Measurements from ENCODE around the gene WDFY4.

The WDFY4 gene

GRCh38 chr10:48701139-48701901, 16.6 kb downstream of the WDFY4 start:
- peak; percentile 27 for DNase-seq
- in situ Hi-C loops (cut with MboI; ENCODE audit: low pct_unique_long_range_greater_than_20kb, low sequenced_read_pairs): no loop called here

- no peak for DNase-seq
- in situ Hi-C loops (cut with MboI; ENCODE audit: low pct_unique_long_range_greater_than_20kb, low sequenced_read_pairs): no loop called here
These were observed 17.3 kb downstream of the WDFY4 start for GRCh38 chr10:48701941-48702340.

- in situ Hi-C loops (cut with MboI; ENCODE audit: low pct_unique_long_range_greater_than_20kb, low sequenced_read_pairs): no loop called here
- no peak for DNase-seq
These were observed 19.0 kb downstream of the WDFY4 start for GRCh38 chr10:48703531-48704122.

DNA sequence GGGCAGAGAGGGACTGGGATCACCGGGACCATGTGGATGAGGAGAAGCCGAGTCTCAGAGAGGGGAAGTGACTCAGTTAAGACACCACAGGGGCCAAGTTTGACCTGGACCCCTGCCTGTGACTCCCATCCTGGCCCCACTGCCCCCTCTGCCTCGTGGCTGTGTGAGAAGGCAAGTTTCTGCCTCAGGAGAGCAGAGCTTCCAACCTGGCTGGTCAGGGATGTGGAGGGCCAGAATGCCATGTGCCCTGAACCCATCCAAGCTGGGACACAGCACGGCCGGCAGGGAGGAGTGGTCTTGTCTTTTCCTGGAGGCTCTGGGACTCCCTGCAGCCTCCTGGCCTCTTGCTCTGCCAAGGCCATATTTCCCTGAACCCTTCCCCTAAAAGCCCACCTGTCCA, 19.5 kb downstream of the WDFY4 start:
- in situ Hi-C loops (cut with MboI; ENCODE audit: low pct_unique_long_range_greater_than_20kb, low sequenced_read_pairs): no loop called here
- no peak for DNase-seq

GRCh38 chr10:48705401-48705938, 20.8 kb downstream of the WDFY4 start:
- in situ Hi-C loops (cut with MboI; ENCODE audit: low pct_unique_long_range_greater_than_20kb, low sequenced_read_pairs): no loop called here
- DNase-seq: no peak

DNA sequence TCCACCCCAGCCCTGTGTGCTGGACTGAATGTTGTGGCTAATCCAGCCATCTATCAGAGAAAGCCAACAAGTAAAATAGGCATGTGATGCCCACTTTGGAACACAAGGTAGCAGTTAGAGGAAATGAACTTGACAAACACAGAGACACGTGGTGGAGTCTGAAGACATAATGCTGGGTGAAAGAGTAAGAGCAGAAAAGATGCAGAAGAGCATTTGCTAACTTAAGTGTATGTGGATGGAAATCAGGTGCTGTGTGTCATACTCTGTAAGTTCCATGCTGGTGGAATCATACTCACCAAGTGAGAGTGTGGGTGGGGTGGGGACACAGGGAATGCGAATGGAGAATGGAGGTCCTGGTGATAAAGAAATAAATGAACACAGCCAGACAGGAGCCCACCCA, 22.8 kb downstream of the WDFY4 start:
- in situ Hi-C loops (cut with MboI; ENCODE audit: low pct_unique_long_range_greater_than_20kb, low sequenced_read_pairs): no loop called here

DNA sequence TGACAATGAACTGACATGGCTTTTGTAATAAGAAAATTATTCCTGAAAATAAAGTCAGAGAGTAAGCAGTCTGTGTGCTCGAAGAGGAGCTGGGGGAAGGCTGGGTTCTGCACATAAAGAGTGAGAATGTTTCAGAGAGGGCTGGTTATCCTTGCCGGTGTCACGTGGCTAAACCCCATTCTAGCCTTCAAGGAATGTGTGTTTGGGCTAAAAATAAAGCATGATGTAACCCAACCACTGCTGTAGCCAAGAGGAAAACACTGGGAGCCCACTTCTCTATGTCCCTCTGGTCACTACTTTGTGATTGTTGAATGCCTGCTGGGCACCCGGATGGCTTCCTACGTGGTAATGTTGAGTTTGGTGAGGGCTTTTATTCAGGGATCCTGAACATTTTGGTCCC, 23.5 kb downstream of the WDFY4 start:
- in situ Hi-C loops (cut with MboI; ENCODE audit: low pct_unique_long_range_greater_than_20kb, low sequenced_read_pairs): no loop called here
- no peak for DNase-seq

More for the DNA sequence above, 22.8 kb downstream of the WDFY4 start:
- no peak for DNase-seq

DNA sequence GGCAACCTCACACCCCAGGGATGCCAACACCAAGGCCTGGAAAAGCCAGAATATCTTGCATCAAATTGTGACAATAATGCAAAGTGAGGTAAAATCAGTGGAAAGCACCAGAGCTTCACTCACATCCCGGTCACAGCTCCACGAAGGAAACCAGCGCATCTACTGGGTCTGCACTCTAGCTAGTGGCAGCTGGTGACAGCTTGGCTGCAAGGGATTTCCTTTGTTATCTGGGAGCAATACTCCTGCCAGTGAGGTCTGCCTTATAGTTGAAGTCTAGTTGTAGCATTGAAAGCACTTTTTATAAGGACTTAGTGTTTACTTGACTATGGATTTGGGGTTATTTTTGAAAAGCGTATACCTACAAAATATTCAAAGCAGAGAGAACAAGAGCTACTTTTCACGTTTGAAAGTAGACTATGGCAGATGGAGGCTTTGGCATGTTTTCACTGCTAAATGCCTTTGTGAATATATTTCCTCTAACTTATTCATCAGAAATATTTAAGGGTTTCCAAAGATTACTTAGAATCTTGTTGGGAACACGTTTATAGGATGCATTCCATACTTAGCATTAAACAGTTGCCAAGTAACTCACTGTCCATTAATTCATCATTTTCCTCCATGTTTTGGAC, 26.1 kb downstream of the WDFY4 start:
- in situ Hi-C loops (cut with MboI; ENCODE audit: low pct_unique_long_range_greater_than_20kb, low sequenced_read_pairs): no loop called here
- no peak for DNase-seq

DNA sequence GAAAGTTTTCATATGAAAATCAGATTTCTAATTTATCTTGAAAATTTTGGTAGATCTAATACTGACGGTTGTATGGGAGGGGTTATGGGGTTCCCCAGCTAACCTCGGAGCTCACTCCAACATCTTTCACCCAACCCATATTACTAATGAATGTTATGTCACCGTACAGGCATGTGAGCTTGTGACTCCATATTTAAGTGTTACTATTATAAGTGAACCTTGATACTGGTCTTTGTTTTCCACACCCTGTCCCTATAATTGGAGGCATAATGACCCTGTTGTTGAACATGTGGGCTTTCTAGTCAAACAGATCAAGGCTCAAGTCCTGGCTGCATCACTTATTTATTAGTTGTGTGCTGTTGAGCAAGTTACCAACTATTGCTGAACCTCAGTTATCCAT, 27.2 kb downstream of the WDFY4 start:
- no peak for DNase-seq
- in situ Hi-C loops (cut with MboI; ENCODE audit: low pct_unique_long_range_greater_than_20kb, low sequenced_read_pairs): no loop called here

DNA sequence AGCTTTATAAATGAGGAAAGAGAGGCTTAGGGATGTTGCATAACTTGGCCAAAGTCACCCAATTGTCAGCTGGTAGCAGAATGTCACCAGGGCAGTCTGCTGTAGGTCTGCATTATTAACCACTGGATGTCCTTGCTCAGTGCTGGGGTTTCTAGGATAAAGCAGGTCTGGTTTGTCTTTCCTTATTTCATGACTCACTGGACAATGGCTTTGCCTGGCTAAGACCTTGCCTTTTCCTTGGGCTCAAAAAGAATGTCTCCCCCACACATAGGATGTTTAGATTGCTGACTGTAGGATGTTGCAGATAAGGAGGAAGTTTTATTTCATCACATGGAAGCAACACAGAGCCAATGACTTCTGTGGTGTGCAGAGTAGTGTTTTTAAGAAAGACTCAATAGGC, 29.4 kb downstream of the WDFY4 start:
- in situ Hi-C loops (cut with MboI; ENCODE audit: low pct_unique_long_range_greater_than_20kb, low sequenced_read_pairs): no loop called here
- DNase-seq: no peak

DNA sequence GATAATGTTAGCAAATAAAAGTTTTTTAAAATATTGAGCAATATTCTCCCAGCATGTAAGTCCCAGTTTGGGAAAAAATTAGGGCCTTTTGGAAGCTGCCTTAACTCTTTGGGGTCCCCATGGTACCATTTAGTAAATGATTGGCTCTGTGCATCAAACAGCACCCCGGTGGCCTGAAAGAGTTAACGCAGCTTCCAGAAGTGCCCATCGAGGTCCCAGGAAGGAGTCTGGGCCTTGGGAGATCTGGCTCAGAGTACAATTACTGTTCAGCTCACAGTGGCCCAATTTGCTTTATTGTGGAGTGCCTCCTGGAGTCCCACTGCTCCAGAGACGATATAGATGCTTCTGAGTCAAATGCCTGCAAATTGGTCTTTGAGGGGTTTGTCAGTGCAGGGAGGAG, 31.7 kb downstream of the WDFY4 start:
- no peak for DNase-seq
- in situ Hi-C loops (cut with MboI; ENCODE audit: low pct_unique_long_range_greater_than_20kb, low sequenced_read_pairs): no loop called here

- DNase-seq: no peak
- in situ Hi-C loops (cut with MboI; ENCODE audit: low pct_unique_long_range_greater_than_20kb, low sequenced_read_pairs): no loop called here
These were observed 35.9 kb downstream of the WDFY4 start for GRCh38 chr10:48720611-48721010.

DNA sequence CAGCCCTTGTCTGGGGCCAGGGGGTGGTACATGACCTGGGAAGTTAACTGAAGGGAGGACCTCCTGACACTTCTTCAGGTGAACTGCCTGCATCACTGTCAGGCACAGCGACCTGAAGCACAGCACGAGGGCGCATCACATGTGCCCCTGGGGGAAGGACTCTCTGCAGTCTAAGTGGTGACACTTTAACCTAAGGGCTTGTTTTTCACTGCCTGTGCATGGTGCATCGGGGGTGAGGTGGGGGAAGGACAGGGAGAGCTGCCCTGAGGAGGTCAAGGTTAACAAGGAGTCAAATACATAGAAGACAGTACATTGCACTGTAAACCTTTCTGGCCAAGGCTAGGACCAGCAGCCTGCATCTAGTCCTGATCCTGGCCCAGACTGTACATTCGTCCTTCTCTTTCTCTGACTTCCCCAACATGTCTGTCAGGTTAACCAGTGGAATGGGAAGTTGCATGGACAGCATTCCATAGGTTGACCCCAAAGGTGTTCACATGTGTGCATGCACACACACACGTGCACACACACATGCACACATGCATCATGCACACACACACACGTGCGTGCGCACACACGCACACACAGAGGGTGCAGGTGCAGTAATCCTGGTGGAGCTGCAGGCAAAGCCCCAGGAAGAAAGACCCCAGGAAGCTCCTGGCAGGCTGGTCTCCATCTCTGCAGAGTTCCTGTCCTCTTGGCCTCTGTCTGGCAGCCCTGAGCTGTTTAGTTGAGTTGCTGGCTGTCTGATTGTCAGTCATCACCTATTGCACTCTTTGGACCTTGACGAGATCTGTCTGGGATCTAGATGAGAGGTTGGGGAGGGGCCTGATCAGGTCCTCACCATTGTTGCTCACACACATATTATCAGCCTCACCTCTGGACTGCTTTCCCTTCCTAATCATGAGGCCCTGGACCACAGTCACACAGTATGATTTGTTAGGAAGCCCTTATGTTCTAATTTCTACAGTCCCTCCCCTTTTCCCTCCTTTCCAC, 37.8 kb downstream of the WDFY4 start:
- in situ Hi-C loops (cut with MboI; ENCODE audit: low pct_unique_long_range_greater_than_20kb, low sequenced_read_pairs): no loop called here
- DNase-seq: no peak

- in situ Hi-C loops (cut with MboI; ENCODE audit: low pct_unique_long_range_greater_than_20kb, low sequenced_read_pairs): no loop called here
- DNase-seq: no peak
These were observed 39.5 kb downstream of the WDFY4 start for GRCh38 chr10:48724127-48724526.

GRCh38 chr10:48725708-48726107, 41.0 kb downstream of the WDFY4 start:
- no peak for DNase-seq
- in situ Hi-C loops (cut with MboI; ENCODE audit: low pct_unique_long_range_greater_than_20kb, low sequenced_read_pairs): no loop called here

DNA sequence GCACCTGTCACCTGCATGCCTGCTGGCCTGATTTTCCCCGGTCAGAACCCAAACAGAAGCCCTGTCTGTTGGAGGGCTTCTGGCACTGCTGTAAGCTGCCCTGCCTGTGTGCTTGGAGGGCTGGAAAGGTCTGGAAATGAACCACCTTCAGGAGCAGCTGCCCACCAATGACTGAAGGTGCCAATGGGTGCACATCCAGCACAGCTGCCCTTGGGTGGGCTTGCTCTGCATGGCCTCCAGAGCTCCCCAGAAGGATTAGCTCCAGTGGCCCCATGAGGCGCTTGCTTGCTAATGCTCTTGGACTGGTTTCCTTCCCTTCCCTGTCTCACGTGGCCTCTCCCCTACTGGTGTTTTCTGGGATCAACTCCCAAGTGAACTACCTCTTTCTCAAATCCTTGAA, 43.2 kb downstream of the WDFY4 start:
- in situ Hi-C loops (cut with MboI; ENCODE audit: low pct_unique_long_range_greater_than_20kb, low sequenced_read_pairs): no loop called here
- DNase-seq: no peak

DNA sequence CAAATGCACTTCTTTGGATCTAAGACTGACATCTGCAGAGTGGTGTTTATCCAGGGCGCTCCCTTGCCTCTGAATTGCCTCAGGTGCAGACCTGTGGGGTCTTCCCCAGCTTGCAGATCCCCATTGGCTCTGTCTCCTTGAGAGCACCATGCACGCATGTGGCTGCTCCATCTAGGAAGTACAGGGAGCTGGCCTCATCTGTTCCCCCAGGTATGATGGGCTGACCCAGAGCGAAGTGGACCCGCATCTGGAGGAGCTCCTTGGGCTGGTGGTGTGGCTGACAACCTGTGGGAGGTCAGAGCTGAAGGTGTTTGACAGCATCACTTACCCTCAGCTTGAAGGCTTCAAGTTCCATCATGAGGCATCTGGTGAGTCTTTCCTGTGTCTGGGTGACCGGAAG, 44.5 kb downstream of the WDFY4 start:
- in situ Hi-C loops (cut with MboI; ENCODE audit: low pct_unique_long_range_greater_than_20kb, low sequenced_read_pairs): no loop called here
- DNase-seq: no peak

- in situ Hi-C loops (cut with MboI; ENCODE audit: low pct_unique_long_range_greater_than_20kb, low sequenced_read_pairs): no loop called here
- DNase-seq: no peak
These were observed 45.3 kb downstream of the WDFY4 start for GRCh38 chr10:48729941-48730457.

DNA sequence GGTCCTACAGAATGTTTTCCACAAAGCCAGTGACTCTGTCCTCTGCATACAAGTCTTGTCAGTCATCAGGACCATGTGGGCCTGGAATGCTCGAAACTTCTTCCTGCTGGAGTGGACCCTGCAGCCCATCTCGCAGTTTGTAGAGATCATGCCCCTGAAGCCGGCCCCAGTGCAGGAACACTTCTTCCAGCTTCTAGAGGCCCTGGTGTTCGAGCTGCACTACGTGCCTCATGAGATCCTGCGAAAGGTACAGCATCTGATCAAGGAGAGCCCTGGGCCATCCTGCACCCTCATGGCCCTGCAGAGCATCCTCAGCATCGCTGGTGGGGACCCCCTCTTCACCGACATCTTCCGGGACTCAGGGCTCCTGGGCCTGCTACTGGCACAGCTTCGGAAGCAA, 46.5 kb downstream of the WDFY4 start:
- no peak for DNase-seq
- in situ Hi-C loops (cut with MboI; ENCODE audit: low pct_unique_long_range_greater_than_20kb, low sequenced_read_pairs): no loop called here
